ENCODE measurements around the gene RFXANK.
"Not testable (repeated sequence)": the region's sequence is repeated elsewhere in the genome, so short reads cannot be mapped to it uniquely, and the experiment has no call there.

GRCh38 chr19:19173243-19173642 is 18.8 kb upstream of the RFXANK start:
- not testable (repeated sequence) for TF ChIP-seq EZH2 (IDR thresholded peaks at IDR 0.05; ENCODE audit: insufficient read depth, low read length); CTCF (IDR thresholded peaks at IDR 0.05; ENCODE audit: insufficient read depth, low read depth, low read length)

Data from astrocyte (in vitro differentiated cells and primary cell).